NCI-H2081 treated with DMSO at 0.1 percent for 48 hours (cell line): ENCODE measurements around the gene KIAA1549.

Source experiments
- DNase-seq: peaks from one replicate; lab custom pipeline; 2025; lab: John Stamatoyannopoulos, UW

Gene KIAA1549

GRCh38 chr7:138882249-138882648 is 98.9 kb downstream of the KIAA1549 start:
- no peak for DNase-seq

GRCh38 chr7:138881579-138882188 is 99.5 kb downstream of the KIAA1549 start:
- DNase-seq: no peak

GRCh38 chr7:138880881-138881578 is 100.2 kb downstream of the KIAA1549 start:
- no peak for DNase-seq

- DNase-seq: no peak
Observed at GRCh38 chr7:138879356-138879755, 101.8 kb downstream of the KIAA1549 start.

GRCh38 chr7:138878856-138879255 is 102.3 kb downstream of the KIAA1549 start:
- no peak for DNase-seq

- DNase-seq: no peak
Observed at GRCh38 chr7:138878051-138878450, 103.1 kb downstream of the KIAA1549 start.

- DNase-seq: no peak
Observed at GRCh38 chr7:138876326-138876725, 104.9 kb downstream of the KIAA1549 start.

GRCh38 chr7:138875794-138876193 is 105.4 kb downstream of the KIAA1549 start:
- DNase-seq: no peak

GRCh38 chr7:138873220-138873892 is 107.8 kb downstream of the KIAA1549 start:
- no peak for DNase-seq

- DNase-seq: no peak
Observed at GRCh38 chr7:138872576-138872975, 108.6 kb downstream of the KIAA1549 start.

GRCh38 chr7:138871814-138872090 is 109.4 kb downstream of the KIAA1549 start:
- no peak for DNase-seq

- no peak for DNase-seq
Observed at GRCh38 chr7:138871065-138871813, 110.0 kb downstream of the KIAA1549 start.

GRCh38 chr7:138869353-138869752 is 111.8 kb downstream of the KIAA1549 start:
- no peak for DNase-seq

- no peak for DNase-seq
Observed at GRCh38 chr7:138868711-138869110, 112.5 kb downstream of the KIAA1549 start.

GRCh38 chr7:138867744-138868143 is 113.4 kb downstream of the KIAA1549 start:
- no peak for DNase-seq

- DNase-seq: no peak
Observed at GRCh38 chr7:138866353-138866752, 114.8 kb downstream of the KIAA1549 start.

- DNase-seq: no peak
Observed at GRCh38 chr7:138865843-138866242, 115.3 kb downstream of the KIAA1549 start.

GRCh38 chr7:138864667-138865066 is 116.5 kb downstream of the KIAA1549 start:
- no peak for DNase-seq

GRCh38 chr7:138863931-138864330 is 117.3 kb downstream of the KIAA1549 start:
- no peak for DNase-seq

- DNase-seq: no peak
Observed at GRCh38 chr7:138861051-138861450, 120.1 kb downstream of the KIAA1549 start.

- no peak for DNase-seq
Observed at GRCh38 chr7:138857728-138858127, 123.5 kb downstream of the KIAA1549 start.

- DNase-seq: no peak
Observed at GRCh38 chr7:138854115-138854645, 127.0 kb downstream of the KIAA1549 start.

GRCh38 chr7:138853448-138853847 is 127.7 kb downstream of the KIAA1549 start:
- no peak for DNase-seq
